IPS-NIHi11 (cell line): ENCODE results near the gene AMN.
"Not testable (repeated sequence)": the region's sequence is repeated elsewhere in the genome, so short reads cannot be mapped to it uniquely, and the experiment has no call there.

Experiments used
- DNase-seq: peaks from one replicate; pipeline ENCODE4 v3.0.0; 2012; ENCODE audit warnings: mixed read lengths, low spot score

AMN gene

GRCh38 chr14:102922490-102923200 lies at the start of gene AMN:
AMN (plus strand) TSS chr14:102922663; CDS start chr14:102922689, 26 bp downstream.
- peak; percentile 76 for DNase-seq

GRCh38 chr14:102873131-102873530 lies 49.3 kb upstream of the AMN start:
- DNase-seq, result no peak

- DNase-seq, result no peak
Measured at GRCh38 chr14:102873546-102874061, 48.9 kb upstream of the AMN start.

- no peak for DNase-seq
Measured at GRCh38 chr14:102875652-102876051, 46.8 kb upstream of the AMN start.

- not testable (repeated sequence) for DNase-seq
Measured at GRCh38 chr14:102877511-102877910, 45.0 kb upstream of the AMN start.

- peak; percentile 55 for DNase-seq
Measured at GRCh38 chr14:102878174-102878969, 44.1 kb upstream of the AMN start.

GRCh38 chr14:102878970-102879460 lies 43.4 kb upstream of the AMN start:
- no peak for DNase-seq

GRCh38 chr14:102882226-102882906 lies 40.1 kb upstream of the AMN start:
- no peak for DNase-seq

- no peak for DNase-seq
Measured at GRCh38 chr14:102883089-102883541, 39.3 kb upstream of the AMN start.

- no peak for DNase-seq
Measured at GRCh38 chr14:102883554-102883953, 38.9 kb upstream of the AMN start.

GRCh38 chr14:102885737-102886447 lies 36.6 kb upstream of the AMN start:
- DNase-seq, result no peak

GRCh38 chr14:102888748-102889147 lies 33.7 kb upstream of the AMN start:
- DNase-seq, result no peak

GRCh38 chr14:102889615-102890014 lies 32.8 kb upstream of the AMN start:
- DNase-seq, result no peak

GRCh38 chr14:102891111-102891510 lies 31.4 kb upstream of the AMN start:
- no peak for DNase-seq

- no peak for DNase-seq
Measured at GRCh38 chr14:102891556-102891955, 30.9 kb upstream of the AMN start.

GRCh38 chr14:102892651-102893050 lies 29.8 kb upstream of the AMN start:
- no peak for DNase-seq

- no peak for DNase-seq
Measured at GRCh38 chr14:102893452-102893851, 29.0 kb upstream of the AMN start.

- DNase-seq, result not testable (repeated sequence)
Measured at GRCh38 chr14:102896735-102897134, 25.7 kb upstream of the AMN start.

- no peak for DNase-seq
Measured at GRCh38 chr14:102897299-102898027, 25.0 kb upstream of the AMN start.

GRCh38 chr14:102898298-102898697 lies 24.2 kb upstream of the AMN start:
- DNase-seq, result no peak
